GM23338 (cell line): Measurements from ENCODE around the gene AGAP2. TPM values are rescaled to one million over a fixed set of nuclear protein-coding genes. Genes with fewer than 3 reads are reported as not detected.

ENCODE experiments used
- ATAC-seq: fragments of 200-7000 bp; cut with Tn5 transposase; 3 replicates; pipeline ENCODE4 v1.9.1; 2020
- DNase-seq: peaks from one replicate; pipeline ENCODE4 v3.0.0-alpha.2; 2015; ENCODE audit warnings: low spot score
- H2AFZ ChIP-seq: fragments of 200-600 bp; sonication (generic); 2 replicates; pipeline ENCODE4 v1.8.0; 2016; ENCODE audit warnings: antibody characterized with exemption, mild to moderate bottlenecking, moderate library complexity
- H3F3A ChIP-seq: fragments of 200-600 bp; sonication (generic); replicated peaks from 2 replicates; pipeline ENCODE4 v1.8.0; 2017; ENCODE audit warnings: antibody characterized with exemption, mixed run types, low read depth
- H3K27ac ChIP-seq: fragments of 200-600 bp; sonication (generic); 2 replicates; pipeline ENCODE4 v1.6.1; 2016; ENCODE audit warnings: low read depth
- H3K27me3 ChIP-seq: fragments of 200-600 bp; sonication (generic); 2 replicates; pipeline ENCODE4 v1.8.0; 2016; ENCODE audit warnings: mild to moderate bottlenecking, mixed run types, moderate library complexity; ENCODE audit not compliant: insufficient read depth
- H3K36me3 ChIP-seq: fragments of 200-600 bp; sonication (generic); 2 replicates; pipeline ENCODE4 v1.8.0; 2016; ENCODE audit warnings: mild to moderate bottlenecking; ENCODE audit not compliant: insufficient read depth
- H3K4me1 ChIP-seq: fragments of 200-600 bp; sonication (generic); 2 replicates; pipeline ENCODE4 v1.8.0; 2016; ENCODE audit warnings: mild to moderate bottlenecking, moderate library complexity; ENCODE audit not compliant: insufficient read depth
- H3K4me2 ChIP-seq: fragments of 200-600 bp; sonication (generic); 2 replicates; pipeline ENCODE4 v1.7.1; 2017; ENCODE audit warnings: mixed run types
- H3K4me3 ChIP-seq: fragments of 200-600 bp; sonication (generic); 2 replicates; pipeline ENCODE4 v1.6.1; 2016; ENCODE audit warnings: mixed run types
- H3K79me2 ChIP-seq: fragments of 200-600 bp; sonication (generic); replicated peaks from 2 replicates; pipeline ENCODE4 v1.8.0; 2017; ENCODE audit warnings: mild to moderate bottlenecking; ENCODE audit not compliant: insufficient read depth
- H3K9me2 ChIP-seq: fragments of 200-600 bp; sonication (generic); 2 replicates; pipeline ENCODE4 v1.8.0; 2017; ENCODE audit not compliant: insufficient read depth
- H4K20me1 ChIP-seq: fragments of 200-600 bp; sonication (generic); replicated peaks from 2 replicates; pipeline ENCODE4 v1.8.0; 2017; ENCODE audit warnings: mild to moderate bottlenecking; ENCODE audit not compliant: insufficient read depth
- H3K27ac Mint-ChIP-seq: 2 replicates; pipeline ENCODE4 v1.8.0; 2020; ENCODE audit warnings: inconsistent platforms, mild to moderate bottlenecking, moderate library complexity, mixed read lengths
- H3K27me3 Mint-ChIP-seq: 3 replicates; pipeline ENCODE4 v1.8.0; 2022; ENCODE audit warnings: low read depth, mild to moderate bottlenecking, moderate library complexity, mixed read lengths, inconsistent platforms; ENCODE audit not compliant: insufficient read depth, poor library complexity
- H3K36me3 Mint-ChIP-seq: 3 replicates; pipeline ENCODE4 v1.8.0; 2021; ENCODE audit warnings: low read depth, mild to moderate bottlenecking, inconsistent platforms, moderate library complexity, mixed read lengths
- H3K4me1 Mint-ChIP-seq: 3 replicates; pipeline ENCODE4 v1.8.0; 2020; ENCODE audit warnings: mild to moderate bottlenecking, inconsistent platforms, mixed read lengths
- H3K4me3 Mint-ChIP-seq: 3 replicates; pipeline ENCODE4 v1.8.0; 2021; ENCODE audit warnings: moderate library complexity, mild to moderate bottlenecking, inconsistent platforms, mixed read lengths
- H3K9me3 Mint-ChIP-seq: 3 replicates; pipeline ENCODE4 v1.8.0; 2020; ENCODE audit warnings: moderate library complexity, mild to moderate bottlenecking, inconsistent platforms, mixed read lengths
- CREB1 ChIP-seq: fragments of 250-450 bp; sonication (Bioruptor Pico); IDR thresholded peaks from 2 replicates; pipeline ENCODE4 v1.5.0; 2020; ENCODE audit warnings: low read depth, mild to moderate bottlenecking, moderate library complexity
- CTCF ChIP-seq, 2 experiments: fragments of 200-600 bp in 1 of 2; sonication (generic) in 1 of 2; conservative IDR thresholded peaks; 2 replicates each; pipeline versions ENCODE4 v1.5.1 to v1.6.1; 2016 to 2017; ENCODE audit warnings: antibody characterized with exemption in 2 of 2, low read depth in 2 of 2, mild to moderate bottlenecking in 2 of 2, moderate library complexity in 1 of 2
- EZH2 ChIP-seq: fragments of 200-600 bp; sonication (generic); IDR thresholded peaks from one replicate; pipeline ENCODE4 v1.8.0; 2017; ENCODE audit warnings: antibody characterized with exemption, mild to moderate bottlenecking, low read depth; ENCODE audit not compliant: unreplicated experiment
- JUNB ChIP-seq: IDR thresholded peaks from one replicate; pipeline ENCODE4 v1.6.1; 2016; ENCODE audit warnings: antibody characterized with exemption; ENCODE audit not compliant: unreplicated experiment
- NANOG ChIP-seq: IDR thresholded peaks from 2 replicates; pipeline ENCODE4 v1.6.1; 2016; ENCODE audit warnings: antibody characterized with exemption, borderline replicate concordance
- ZNF114 ChIP-seq: fragments of 250-450 bp; sonication (Bioruptor Pico); IDR thresholded peaks from 2 replicates; pipeline ENCODE4 v1.5.0; 2020; ENCODE audit warnings: mild to moderate bottlenecking, moderate library complexity
- polyA plus RNA-seq: library from polyadenylated mRNA; unstranded; fragments of >200 nt; fragmentation: Nextera tagmentation; extraction: Ambion mirVana; gene quantifications from 2 replicates; pipeline ENCODE4 v1.2.1, GENCODE V29; 2016
- total RNA-seq: library from RNA; depleted of rRNA; stranded (reverse); fragments of >200 nt; shearing (Covaris generic); gene quantifications from 2 replicates; pipeline ENCODE4 v1.2.3, GENCODE V29; 2014
- TF ChIP-seq, protein P1 (sequence below): IDR thresholded peaks from one replicate; pipeline ENCODE4 v1.6.1; 2018; ENCODE audit warnings: antibody characterized with exemption; ENCODE audit not compliant: unreplicated experiment

The AGAP2 gene
- total and polyA plus RNA-seq, 2 experiments from 2014 or later = 0.36 to 1.3 TPM

DNA sequence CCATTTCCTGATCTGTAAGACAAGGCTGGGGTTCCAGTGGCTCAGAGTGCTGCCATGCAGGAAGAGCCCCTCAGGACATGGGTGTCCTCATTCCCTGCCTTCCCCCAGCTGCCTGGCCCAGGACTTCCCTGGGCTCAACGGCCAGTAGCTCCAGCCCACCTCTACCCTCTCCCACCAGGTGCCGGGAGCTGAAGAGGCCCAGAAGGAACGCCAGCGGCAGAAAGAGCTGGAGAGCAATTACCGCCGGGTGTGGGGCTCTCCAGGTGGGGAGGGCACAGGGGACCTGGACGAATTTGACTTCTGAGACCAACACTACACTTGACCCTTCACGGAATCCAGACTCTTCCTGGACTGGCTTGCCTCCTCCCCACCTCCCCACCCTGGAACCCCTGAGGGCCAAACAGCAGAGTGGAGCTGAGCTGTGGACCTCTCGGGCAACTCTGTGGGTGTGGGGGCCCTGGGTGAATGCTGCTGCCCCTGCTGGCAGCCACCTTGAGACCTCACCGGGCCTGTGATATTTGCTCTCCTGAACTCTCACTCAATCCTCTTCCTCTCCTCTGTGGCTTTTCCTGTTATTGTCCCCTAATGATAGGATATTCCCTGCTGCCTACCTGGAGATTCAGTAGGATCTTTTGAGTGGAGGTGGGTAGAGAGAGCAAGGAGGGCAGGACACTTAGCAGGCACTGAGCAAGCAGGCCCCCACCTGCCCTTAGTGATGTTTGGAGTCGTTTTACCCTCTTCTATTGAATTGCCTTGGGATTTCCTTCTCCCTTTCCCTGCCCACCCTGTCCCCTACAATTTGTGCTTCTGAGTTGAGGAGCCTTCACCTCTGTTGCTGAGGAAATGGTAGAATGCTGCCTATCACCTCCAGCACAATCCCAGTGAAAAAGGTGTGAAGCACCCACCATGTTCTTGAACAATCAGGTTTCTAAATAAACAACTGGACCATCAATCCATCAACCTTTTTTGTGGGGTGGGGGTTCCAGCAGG is 17.6 kb downstream of the AGAP2 start:
- peaks cover 6% of the 10 kb centered on the region; the same call in 1 of the 2 replicates for H3K36me3 ChIP-seq
- no peaks in the 10 kb centered on the region for H3K79me2 ChIP-seq
- H3K27ac Mint-ChIP-seq = no peak overlapping the region
- peaks cover 7% of the 10 kb centered on the region for H3K4me1 Mint-ChIP-seq
- H3F3A ChIP-seq = no peaks in the 10 kb centered on the region
- peaks cover 30% of the 10 kb centered on the region for H3K27me3 Mint-ChIP-seq
- H3K4me1 ChIP-seq = no peaks in the 10 kb centered on the region
- no peaks in the 10 kb centered on the region for H4K20me1 ChIP-seq
- no peak overlapping the region for H3K27ac ChIP-seq
- H3K4me2 ChIP-seq = no peak overlapping the region
- DNase-seq (no peak), ATAC-seq (no peak)
- TF ChIP-seq EZH2 = no peak
- TF ChIP-seq, protein P1, sequence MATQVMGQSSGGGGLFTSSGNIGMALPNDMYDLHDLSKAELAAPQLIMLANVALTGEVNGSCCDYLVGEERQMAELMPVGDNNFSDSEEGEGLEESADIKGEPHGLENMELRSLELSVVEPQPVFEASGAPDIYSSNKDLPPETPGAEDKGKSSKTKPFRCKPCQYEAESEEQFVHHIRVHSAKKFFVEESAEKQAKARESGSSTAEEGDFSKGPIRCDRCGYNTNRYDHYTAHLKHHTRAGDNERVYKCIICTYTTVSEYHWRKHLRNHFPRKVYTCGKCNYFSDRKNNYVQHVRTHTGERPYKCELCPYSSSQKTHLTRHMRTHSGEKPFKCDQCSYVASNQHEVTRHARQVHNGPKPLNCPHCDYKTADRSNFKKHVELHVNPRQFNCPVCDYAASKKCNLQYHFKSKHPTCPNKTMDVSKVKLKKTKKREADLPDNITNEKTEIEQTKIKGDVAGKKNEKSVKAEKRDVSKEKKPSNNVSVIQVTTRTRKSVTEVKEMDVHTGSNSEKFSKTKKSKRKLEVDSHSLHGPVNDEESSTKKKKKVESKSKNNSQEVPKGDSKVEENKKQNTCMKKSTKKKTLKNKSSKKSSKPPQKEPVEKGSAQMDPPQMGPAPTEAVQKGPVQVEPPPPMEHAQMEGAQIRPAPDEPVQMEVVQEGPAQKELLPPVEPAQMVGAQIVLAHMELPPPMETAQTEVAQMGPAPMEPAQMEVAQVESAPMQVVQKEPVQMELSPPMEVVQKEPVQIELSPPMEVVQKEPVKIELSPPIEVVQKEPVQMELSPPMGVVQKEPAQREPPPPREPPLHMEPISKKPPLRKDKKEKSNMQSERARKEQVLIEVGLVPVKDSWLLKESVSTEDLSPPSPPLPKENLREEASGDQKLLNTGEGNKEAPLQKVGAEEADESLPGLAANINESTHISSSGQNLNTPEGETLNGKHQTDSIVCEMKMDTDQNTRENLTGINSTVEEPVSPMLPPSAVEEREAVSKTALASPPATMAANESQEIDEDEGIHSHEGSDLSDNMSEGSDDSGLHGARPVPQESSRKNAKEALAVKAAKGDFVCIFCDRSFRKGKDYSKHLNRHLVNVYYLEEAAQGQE = no peak
- no peak for TF ChIP-seq CREB1 (CRISPR knock-in tag)
- TF ChIP-seq JUNB = no peak
- TF ChIP-seq ZNF114 = no peak
- no peak for TF ChIP-seq NANOG
- H3K9me3 Mint-ChIP-seq = no peaks in the 10 kb centered on the region
- no peak overlapping the region for H2AFZ ChIP-seq
- no peak overlapping the region for H3K4me3 ChIP-seq
- H3K36me3 Mint-ChIP-seq = peaks cover 15% of the 10 kb centered on the region
- H3K4me3 Mint-ChIP-seq = no peak overlapping the region
- no peaks in the 10 kb centered on the region for H3K9me2 ChIP-seq
- H3K27me3 ChIP-seq = peaks cover 29% of the 10 kb centered on the region

GRCh38 chr12:57719777-57720605 is 18.6 kb downstream of the AGAP2 start:
- Histone ChIP-seq H3K9me2 (no peaks in the 10 kb centered on the region), H2AFZ (no peak overlapping the region), H3F3A (no peaks in the 10 kb centered on the region), H3K27ac (no peak overlapping the region), H3K4me1 (no peaks in the 10 kb centered on the region), H3K4me2 (no peak overlapping the region), H3K27me3 (peaks cover 22% of the 10 kb centered on the region), H4K20me1 (no peaks in the 10 kb centered on the region), H3K36me3 (peaks cover 6% of the 10 kb centered on the region; the same call in 1 of the 2 replicates), H3K4me3 (no peak overlapping the region), H3K79me2 (no peaks in the 10 kb centered on the region)
- DNase-seq (no peak), ATAC-seq (no peak)
- Mint-ChIP-seq H3K36me3 (peaks cover 15% of the 10 kb centered on the region), H3K27me3 (peaks cover 23% of the 10 kb centered on the region), H3K9me3 (no peaks in the 10 kb centered on the region), H3K4me1 (peaks cover 6% of the 10 kb centered on the region), H3K4me3 (no peak overlapping the region), H3K27ac (no peak overlapping the region)
- TF ChIP-seq CTCF (conservative IDR thresholded peaks at IDR 0.05; ENCODE audit: low read depth in 2 of 2) = no peak
